NCI-H2171 (cell line): ENCODE results near the gene CLBA1.

ENCODE experiments used
- DNase-seq: peaks from one replicate; lab custom pipeline; 2025; lab: John Stamatoyannopoulos, UW

Gene CLBA1

DNA sequence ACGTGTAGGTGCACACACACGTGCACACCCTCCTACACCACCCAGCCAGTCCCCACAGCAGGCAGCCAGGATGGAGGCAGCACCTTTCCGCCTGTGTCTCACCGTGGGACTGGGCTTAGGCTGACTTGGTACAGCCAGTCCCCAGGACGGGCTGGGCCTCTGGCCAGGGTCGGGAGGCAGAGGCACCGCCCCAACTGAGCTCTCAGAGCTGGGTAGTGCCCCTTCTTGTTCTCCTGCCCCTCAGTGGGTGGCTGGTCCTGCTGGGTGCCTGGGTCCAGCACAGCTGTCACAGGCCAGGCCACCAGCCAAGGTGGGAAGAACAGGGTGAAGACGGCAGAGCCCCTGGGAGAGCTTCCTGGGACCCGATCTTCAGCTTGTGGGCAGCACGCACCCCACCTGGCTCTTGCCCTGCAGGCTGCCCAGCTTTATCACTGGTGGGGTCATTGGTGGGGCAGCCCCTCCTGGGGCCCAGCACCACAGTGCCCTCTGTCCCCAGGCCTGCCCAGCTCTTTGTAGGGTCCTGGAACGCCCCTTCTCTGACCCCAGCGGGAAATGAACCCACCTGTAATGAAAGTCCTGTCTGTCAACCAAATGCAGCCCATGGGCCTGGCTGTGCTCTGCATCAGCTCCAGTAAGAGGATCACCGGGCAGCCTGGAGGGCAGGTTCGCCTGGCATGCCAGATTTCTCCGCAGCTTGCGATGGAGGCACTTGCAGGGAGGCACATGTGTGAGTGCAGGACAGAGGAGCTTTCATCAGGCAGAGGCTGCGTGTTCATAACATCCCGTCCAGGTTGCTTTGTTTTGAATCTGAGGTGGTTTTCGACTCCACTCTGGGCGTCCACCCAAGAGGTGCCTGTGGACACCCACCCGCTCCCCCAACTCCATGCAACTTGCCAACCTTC lies 20.6 kb downstream of the CLBA1 start:
- DNase-seq, result no peak

DNA sequence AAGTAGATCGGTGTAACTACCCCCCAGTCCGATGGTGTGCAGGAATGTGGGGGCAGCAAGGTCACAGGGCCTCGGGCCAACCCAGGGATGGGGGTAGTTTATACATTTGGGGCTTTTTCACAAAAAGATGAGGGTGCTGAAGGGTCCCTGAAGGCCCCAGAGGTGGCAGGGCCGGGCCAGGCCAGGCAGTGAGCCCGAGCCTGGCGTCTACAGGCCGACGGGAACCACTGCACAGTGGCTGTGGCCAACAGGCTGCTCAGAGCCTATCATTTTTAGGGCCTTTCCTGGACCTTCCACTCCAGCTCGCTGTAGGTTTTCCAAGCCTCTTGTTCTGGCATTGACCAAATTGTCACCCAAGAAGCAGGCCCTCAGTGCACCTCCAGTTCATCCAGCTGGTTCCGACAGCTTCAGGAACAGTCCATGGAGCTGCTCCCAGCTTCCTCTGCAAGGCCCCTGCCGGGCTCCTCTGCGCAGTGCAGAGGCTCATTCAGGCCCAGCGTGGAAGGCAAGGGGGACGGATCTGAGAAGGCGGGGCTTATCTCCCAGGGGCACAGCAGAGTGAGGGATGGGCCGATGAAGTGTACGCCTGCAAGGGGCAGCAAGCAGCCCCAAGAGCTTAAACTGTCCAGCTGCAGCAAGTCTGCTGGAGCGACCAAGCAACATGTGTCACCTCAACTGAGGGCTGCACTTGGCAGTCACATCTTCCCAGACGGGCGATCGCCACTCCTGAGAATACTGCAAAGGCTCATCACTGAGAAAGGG lies 21.4 kb downstream of the CLBA1 start:
- DNase-seq, result no peak

DNA sequence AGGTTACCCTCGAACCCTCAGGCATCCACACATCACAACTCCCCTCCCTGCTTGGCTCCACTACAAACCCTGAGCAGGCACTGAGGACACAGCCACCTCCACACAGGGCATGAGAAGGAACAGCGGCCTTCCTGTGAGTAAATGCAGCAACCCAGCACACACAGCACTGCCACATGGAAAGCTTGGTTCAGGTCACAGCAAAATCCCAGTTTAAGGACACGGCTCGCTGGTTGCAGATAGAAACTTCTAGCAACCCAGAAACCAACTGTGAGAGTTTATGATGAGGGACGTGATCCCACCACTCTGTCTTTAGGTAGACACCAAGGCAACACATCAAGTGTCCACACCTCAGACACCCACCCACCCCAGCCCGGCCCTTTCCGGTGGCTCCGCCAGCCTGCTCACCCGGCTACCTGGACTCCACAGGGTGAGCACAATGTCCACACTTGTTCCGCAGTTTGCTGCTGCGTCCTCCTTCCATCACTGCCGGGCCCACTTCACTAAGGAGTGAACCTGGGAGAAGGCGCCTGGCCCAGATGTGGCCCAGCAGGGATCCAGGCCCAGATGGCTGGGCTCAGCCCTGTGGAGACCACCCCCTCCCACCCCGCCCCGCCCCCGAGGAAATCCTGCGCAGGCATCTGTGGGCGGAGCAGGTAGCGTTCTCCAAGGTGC lies 22.1 kb downstream of the CLBA1 start:
- DNase-seq, result no peak

DNA sequence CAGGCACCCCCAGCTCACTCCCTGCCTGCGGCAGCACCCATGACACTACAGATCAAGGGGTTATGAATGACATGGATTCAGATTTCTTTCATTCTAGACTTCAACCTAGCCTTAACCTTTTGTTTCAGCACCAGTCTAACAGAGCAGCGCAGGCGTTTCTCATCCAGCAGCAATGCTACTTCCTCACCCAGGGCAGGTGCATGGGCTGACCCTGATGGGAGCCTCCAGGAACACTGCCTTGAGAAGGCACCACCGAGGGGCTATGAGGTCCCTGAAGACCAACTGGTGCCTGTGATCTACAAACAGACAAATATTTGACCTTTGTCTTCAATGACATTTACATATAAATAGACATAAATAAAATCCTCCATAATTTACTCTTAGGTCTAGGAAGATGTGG lies 24.5 kb downstream of the CLBA1 start:
- no peak for DNase-seq

DNA sequence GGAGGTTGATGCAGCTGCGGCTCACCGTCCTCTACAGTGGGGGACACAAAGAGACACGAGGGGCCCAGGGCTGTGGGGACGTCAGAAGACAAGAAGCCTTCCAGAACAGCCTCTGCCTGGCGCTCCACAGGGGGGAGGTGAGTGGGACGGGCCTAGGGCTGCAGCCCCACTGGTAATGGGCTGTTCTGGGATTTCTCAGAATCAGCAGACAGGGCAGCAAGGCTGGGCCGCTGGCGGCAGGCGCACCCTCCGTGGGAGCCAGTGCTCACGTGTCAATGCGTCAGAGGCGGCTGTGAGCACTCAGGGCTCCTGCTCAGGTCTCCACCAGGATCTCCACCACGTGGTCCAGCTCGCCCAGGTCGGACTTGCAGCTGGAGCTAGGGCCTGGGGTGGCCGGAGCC lies 25.3 kb downstream of the CLBA1 start:
- DNase-seq, result no peak

DNA sequence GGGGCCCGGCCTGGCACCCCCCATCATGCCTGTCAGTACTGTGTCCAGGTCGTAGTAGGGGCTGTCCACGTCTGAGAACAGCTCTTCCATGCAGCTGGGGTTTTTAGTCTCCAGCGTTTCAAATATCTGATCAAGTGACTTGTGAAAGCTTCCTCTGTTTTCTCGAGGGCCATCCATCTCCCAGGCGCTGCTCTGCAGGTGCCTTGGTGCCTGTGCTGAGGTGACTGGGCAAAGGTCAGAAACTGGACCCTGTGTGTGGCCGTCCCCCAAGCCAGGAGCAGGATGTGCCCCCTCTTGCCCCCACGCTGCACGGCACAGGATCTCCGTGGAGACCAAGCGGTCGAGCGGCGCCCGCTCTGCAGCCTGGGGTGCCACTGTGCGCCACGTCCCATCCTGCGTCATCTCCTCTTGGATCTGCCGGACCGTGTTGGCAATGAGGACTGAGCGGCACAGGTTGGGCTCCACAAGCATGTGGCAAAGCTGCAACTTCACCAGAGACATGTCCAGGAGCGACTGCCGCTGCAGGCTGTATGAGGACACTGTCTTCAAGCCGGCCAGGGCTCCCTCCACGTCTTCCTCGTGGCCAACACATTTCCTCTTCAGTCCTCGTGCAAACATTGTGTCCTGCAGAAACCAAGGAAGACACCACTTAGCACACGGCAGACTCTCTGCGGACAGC lies 25.9 kb downstream of the CLBA1 start:
- no peak for DNase-seq

DNA sequence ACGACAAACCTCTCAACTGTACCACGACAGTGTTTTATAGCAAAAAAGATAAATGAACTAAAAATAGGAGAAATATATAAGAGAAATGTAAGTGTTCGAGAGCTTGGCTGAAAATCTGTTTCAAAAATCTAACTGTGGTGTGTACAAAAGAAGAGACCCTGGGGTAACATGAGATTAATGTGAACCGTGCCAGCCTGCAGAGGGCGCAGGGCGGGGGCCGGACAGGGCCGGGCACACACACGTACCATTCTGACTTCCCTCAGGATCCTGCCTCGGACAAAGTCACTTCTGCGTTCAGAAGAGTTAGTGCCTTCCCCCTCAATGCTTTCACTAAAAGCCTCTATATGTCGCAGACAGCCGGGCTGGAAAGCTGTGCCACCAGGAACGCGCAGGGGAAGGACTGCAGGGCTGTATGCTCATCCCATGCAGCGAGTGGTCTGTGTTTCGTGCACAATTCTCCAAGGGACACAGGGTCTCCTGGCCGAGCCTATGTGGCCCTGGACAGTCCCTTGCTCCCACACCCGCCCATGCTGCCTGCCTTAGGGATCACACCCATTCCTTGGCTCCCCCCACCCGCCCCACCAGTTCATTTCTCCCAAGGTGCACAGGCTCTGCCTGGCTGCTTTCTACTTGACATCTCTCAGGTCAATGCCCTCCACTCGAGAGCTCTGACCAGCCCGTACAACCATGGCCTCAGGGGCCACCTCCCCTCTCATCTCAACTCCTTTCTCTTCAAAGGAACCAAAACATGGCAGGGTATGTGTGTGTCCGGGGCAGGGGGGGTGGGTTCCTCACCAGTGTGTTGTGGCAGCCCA lies 26.8 kb downstream of the CLBA1 start:
- DNase-seq, result no peak

DNA sequence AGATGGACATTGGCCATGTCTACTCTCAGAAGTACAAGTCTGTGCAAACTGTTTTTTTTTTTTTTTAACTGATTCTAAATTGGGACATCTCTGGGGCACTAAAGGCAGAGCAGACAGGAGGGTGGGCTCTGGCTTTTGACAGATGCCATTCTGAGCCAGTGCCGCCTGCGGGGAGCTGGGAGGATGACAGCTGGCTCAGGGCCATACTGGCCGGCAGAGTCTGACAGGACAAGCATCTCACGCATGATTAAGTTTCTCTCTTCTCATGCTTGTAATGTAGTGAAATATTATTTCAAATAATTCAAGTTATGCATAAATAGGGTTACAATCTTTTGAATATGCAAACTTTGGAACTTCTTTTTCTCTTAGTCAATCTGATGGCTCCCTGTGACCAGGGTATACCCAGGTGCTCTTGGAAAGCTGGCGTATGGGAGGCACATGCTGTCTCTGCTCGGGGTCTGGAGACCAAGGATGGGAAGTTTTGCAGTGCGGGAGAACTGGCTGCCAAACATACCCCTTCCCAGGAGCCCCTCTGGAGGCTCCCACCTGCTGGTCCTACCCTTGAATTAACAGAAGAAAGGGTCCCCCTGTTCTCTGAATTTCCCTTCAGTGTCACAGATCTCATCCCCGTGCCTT lies 27.7 kb downstream of the CLBA1 start:
- DNase-seq, result peak; percentile 28

DNA sequence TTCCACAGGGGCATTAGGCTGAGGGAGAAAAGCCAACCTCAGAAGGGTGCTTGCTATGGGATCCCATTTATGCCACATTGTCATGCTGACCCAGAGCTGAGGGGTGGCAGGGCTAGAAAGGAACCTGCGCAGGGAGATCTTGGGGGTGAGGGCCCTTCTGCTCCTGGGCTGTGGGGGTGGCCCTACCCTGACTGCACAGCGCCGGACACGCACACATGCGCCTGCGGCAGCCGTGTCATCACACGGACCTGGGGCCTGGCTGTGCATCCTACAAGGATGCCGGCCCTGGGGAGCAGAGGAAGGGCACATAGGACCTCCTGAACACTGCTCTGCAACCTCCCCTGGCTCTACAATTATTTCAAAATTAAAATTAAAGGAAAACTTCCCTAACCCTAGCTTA lies 28.4 kb downstream of the CLBA1 start:
- DNase-seq, result no peak

DNA sequence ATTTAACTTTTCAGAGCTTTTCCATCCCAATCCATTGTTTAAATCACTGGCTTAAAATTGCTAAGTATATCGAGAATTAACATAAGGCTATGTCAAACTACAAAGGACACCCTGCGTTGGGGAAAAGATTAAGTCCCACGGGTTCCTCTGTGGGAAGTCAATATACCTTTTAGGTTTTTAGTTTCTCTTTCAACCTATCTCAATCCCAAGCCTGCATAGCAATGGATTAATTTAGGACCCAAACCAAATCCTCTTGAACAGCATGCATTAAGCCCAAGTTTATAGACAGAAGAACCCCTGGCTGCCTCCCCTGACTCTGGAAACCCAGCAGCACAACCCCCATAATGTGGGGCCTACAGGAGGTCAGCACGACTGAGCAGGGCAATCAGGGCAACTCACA lies 29.0 kb downstream of the CLBA1 start:
- no peak for DNase-seq

DNA sequence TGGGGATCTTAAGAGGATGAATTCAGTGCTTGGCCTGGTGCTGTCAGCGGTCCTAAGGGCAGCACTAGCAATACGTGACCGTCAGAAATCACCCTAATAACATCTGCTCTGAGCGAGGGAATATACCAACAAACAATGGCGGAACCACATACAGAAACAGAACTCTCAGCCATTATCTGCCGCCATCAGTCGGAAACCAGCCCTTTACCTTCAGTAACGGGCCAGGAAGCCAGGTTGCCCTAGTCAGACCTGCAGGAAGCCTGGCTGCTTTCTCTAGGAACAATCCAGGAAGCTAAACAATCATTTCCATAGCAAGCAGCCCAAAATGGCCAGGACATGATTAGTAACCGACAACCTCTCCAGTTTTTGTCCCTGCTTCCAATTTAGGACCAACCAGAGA lies 29.7 kb downstream of the CLBA1 start:
- no peak for DNase-seq

DNA sequence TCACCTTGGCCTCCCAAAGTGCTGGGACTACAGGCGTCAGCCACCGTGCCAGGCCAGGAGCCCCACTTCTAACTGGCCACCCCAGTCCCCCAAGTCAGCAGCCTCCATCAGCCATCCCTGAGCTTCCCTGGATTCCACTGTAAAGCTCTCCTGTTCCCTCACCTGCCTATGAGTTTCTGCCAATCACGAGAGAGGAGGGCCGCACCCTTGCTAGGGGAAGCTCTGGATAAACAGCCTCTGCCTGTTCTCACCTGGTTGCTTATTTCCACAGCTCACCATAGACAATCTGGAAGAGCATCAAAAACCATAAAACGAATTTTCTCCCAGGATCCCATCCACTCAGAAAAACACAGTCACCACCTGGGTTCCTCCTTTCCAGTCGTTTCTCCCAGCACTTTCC lies 30.3 kb downstream of the CLBA1 start:
- no peak for DNase-seq

DNA sequence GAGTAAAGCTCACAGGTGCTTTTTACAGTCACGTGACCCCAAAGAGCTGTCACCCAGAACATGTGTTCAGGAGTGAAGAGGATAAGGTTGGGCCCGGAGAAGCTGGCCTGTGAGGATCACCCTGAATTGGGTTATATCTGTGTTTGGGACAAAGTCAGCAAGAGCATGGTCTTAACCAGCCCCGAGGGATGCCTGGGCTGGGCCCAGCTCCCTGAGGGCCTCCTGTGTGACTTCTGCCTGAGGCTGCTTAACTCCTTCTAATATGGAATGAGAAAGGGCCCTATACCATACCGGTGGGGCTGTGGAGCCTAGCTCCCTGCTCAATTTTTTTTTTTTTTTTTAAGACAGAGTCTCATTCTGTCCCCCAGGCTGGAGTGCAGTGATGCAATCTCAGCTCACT lies 32.8 kb downstream of the CLBA1 start:
- DNase-seq, result no peak

DNA sequence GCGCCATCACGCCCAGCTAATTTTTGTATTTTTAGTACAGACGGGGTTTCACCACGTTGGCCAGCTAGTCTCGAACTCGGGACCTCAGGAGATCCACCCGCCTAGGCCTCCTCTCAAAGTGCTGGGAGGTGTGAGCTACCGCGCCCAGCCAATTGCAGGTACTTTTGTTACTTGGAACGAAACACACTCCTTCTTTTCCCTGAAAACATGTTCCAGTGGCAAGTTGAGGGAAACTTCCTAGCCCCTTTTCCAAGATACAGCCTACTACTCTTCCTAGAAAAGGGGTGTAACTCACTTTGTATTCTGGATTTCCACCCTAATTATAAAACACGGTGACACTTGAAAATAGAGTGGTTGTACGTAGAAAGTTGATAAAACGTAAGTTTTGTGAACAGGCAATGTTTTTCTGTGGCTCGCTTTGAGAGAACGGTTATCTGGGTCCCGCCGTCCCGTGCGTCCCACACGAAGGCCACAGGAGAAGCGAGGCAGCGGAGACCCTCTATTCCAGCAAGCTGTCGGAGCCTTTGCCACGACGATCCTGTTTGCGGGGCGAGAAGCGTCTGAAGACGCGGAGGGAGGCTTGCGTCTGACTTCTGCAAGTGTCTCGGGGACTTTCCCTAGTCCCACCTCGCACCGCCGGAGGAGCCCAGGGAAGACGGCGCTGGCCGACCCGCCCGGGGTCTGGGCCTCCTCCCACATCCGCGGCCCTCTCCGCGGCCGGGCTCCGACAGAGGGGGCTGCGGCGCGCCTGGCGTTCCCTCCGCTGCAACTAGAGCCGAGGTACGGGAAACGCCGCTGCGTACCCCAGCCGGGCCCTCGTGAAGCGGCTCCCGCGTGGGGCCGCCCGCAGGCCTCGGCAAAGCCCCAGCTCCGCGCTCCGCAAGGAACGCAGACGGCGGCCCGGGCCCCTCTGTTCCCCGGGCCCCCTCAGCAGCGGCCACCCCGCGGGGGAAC lies 34.5 kb downstream of the CLBA1 start:
- DNase-seq, result peak; percentile 33

DNA sequence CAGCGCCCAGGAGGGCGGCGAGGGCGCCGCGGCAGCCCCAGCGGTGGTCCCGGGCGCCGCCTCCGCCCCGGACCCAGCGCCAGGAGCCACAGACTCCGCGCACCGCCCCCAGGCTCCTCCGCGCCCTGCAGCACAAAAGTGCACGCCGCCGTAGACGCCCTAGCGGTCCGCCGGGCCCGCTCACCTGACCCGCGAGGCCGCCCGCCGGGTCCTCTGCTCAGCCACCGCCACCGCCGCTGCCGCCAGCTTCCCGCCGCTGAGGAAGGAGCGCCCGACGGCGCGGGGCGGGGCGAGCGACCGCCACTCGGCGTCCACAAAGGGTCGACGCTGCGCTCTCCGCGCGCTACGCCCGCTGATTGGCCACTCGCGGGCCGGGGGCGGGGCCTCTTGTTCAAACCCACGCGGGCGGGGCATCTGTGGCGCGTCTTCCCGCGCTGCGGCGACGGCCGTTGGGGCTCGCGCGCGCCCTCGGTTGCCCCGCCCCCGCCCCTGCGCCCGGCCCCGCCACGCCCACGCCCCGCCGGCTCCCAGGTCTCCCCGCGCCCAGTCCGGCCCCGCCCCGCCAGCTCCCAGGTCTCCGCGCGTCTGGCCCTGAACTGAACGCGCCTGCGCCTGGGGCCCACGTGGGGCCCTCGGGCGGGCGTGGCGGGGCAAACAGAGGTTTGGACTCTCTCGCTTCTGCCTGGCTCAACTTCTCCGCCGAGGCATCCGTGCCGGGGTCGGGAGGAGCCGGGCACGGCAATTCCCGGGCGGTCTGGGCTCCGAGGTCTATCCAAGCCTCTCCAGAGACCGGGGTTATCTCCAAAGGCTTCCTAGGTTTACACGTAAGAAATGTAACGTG lies 35.4 kb downstream of the CLBA1 start, which contains the start of gene CDCA4:
CDCA4 (minus strand) TSS at position 269 of the 841 bp plus-strand sequence. CDS start 9,154 bp downstream, outside the sequence.
- DNase-seq, result peak; percentile 99

DNA sequence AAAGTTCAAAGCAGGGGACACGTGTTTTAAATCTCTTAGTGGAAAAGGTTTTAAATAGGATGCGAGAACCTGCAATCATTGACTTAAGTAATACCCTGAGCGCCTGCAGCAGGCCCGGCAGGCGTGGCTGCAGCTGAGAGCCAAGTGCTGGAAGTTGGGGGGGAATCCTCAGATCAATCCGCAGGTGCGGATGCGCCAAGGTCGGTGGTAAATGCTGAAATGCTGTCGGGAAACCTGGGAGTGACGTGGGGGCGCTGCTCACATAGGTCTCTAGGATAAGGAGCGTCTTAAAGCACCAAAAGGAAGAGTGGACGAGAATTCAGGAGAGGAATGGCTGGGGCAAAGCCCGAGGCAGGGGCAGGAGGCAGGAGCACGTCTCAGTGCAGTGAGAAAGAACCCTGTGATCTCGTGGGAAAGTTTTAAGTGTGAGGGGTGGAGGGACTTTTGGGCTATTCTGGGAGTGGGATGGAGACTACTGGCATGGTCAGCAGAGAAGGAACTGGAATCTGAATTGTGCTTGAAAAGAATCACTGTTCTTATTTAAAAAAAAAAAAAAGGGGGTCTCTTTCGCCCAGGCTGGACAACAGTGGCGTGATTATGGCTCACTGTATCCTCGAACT lies 36.2 kb downstream of the CLBA1 start:
- DNase-seq, result peak; percentile 63

DNA sequence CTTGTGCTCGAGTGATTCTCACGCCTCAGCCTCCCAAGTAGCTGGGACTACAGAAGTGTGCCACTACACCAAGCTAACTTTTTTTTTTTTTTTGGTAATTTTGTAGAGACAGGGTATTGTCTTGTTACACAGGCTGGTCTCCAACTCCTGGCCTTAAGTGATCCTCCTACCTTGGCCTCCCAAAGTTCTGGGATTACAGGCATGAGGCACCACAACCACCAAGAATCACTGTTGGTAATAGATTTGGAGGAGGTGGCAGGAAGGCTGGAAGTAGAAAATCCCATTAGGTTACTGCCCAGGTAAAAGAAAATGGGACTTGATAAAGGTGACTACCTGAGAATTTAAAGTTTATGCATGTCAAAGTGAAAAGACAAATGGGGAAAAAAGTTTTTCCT lies 36.7 kb downstream of the CLBA1 start:
- DNase-seq, result no peak

DNA sequence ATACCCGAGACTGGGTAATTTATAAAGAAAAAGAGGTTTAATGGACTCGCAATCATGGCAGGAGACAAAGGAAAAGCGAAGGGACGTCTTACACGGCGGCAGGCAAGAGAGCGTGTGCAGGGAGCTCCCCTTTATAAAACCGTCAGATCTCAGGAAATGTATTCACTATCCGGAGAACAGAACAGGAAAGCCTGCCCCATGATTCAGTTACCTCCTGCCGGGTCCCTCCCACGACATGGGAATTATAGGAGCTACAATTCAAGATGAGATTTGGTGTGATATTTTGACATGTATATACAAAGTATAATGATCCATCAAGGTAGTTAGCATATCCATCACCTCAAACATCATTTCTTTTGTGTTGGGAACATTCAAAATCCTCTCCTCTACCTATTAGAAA lies 37.6 kb downstream of the CLBA1 start:
- no peak for DNase-seq
